WTC11 (cell line): Measurements from ENCODE around the gene INCA1.

Source experiments
- FOXK1 ChIP-seq: sonication (generic); formaldehyde crosslinking; IDR thresholded peaks from 2 replicates; pipeline ENCODE4 v1.8.0; 2022; ENCODE audit warnings: mild to moderate bottlenecking, moderate library complexity, missing genetic modification reagents
- IRF2 ChIP-seq: sonication (generic); formaldehyde crosslinking; IDR thresholded peaks from 2 replicates; pipeline ENCODE4 v1.8.0; 2022; ENCODE audit warnings: low read depth, missing genetic modification reagents, borderline replicate concordance
- NFE2L1 ChIP-seq: sonication (generic); formaldehyde crosslinking; IDR thresholded peaks from 2 replicates; pipeline ENCODE4 v1.8.1; 2023; ENCODE audit warnings: missing genetic modification reagents
- NFYB ChIP-seq: sonication (generic); formaldehyde crosslinking; conservative IDR thresholded peaks from 2 replicates; pipeline ENCODE4 v1.8.0; 2022; ENCODE audit warnings: low read depth, missing genetic modification reagents
- ZNF121 ChIP-seq: sonication (generic); formaldehyde crosslinking; IDR thresholded peaks from 2 replicates; pipeline ENCODE4 v1.8.0; 2023; ENCODE audit warnings: missing genetic modification reagents
- TF ChIP-seq, protein P1 (sequence below): sonication (generic); formaldehyde crosslinking; IDR thresholded peaks from 2 replicates; pipeline ENCODE4 v1.8.0; 2022; ENCODE audit warnings: mild to moderate bottlenecking, missing genetic modification reagents
- TF ChIP-seq, protein P2 (sequence below): fragments of 200-600 bp; IDR thresholded peaks from 2 replicates; pipeline ENCODE4 v1.8.0; 2022; ENCODE audit warnings: antibody characterized with exemption
- TF ChIP-seq, protein P3 (sequence below): sonication (generic); formaldehyde crosslinking; IDR thresholded peaks from 2 replicates; pipeline ENCODE4 v1.8.0; 2022; ENCODE audit warnings: mild to moderate bottlenecking, missing genetic modification reagents
- TF ChIP-seq, protein P4 (sequence below): sonication (generic); formaldehyde crosslinking; IDR thresholded peaks from 2 replicates; pipeline ENCODE4 v1.8.1; 2022; ENCODE audit warnings: low read depth, mild to moderate bottlenecking, moderate library complexity, missing genetic modification reagents, borderline replicate concordance
- TF ChIP-seq, protein P5 (sequence below): sonication (generic); formaldehyde crosslinking; IDR thresholded peaks from 2 replicates; pipeline ENCODE4 v1.8.0; 2023; ENCODE audit warnings: missing genetic modification reagents
- TF ChIP-seq, protein P6 (sequence below): fragments of 250-450 bp; sonication (Bioruptor Pico); IDR thresholded peaks from 2 replicates; pipeline ENCODE4 v1.9.0; 2021; ENCODE audit warnings: mild to moderate bottlenecking, borderline replicate concordance

DNA sequence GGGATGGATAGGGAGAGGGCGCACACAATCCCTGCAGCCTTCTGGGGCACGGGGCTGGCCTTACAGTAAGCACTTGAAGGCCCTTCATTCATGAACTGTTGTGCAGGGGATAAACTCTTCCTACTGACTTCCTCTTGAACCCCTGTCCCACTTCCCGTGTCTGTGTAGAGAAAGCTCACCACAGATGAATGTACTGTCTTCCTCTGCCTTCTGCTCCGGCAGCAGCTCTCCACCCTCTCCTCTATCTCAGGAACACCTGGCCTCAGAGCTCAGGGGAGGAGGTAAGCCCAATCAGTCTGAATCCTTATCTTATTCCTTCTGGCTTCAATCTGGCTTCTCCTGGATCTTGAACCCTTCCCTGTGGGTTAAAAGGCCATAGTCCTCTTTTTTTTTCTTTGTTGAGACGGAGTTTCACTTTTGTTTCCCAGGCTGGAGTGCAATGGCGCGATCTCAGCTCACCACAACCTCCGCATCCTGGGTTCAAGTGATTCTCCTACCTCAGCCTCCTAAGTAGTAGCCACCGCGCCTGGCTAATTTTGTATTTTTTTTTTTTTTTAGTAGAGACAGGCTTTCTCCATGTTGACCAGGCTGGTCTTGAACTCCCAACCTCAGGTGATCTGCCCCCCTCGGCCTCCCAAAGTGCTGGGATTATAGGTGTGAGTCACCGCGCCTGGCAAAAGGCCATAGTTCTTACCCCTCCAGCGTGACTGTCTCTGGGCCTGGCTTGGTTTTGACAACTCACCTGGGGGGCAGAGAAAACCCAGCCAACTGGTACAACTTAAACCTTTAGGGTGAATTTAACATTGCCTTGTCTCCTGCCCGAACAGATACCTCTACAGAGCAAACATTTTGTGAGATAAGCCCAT is 45.1 kb upstream of the INCA1 start:
- TF ChIP-seq, protein P1, sequence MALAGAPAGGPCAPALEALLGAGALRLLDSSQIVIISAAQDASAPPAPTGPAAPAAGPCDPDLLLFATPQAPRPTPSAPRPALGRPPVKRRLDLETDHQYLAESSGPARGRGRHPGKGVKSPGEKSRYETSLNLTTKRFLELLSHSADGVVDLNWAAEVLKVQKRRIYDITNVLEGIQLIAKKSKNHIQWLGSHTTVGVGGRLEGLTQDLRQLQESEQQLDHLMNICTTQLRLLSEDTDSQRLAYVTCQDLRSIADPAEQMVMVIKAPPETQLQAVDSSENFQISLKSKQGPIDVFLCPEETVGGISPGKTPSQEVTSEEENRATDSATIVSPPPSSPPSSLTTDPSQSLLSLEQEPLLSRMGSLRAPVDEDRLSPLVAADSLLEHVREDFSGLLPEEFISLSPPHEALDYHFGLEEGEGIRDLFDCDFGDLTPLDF (CRISPR knock-in tag) = no peak
- TF ChIP-seq, protein P2, sequence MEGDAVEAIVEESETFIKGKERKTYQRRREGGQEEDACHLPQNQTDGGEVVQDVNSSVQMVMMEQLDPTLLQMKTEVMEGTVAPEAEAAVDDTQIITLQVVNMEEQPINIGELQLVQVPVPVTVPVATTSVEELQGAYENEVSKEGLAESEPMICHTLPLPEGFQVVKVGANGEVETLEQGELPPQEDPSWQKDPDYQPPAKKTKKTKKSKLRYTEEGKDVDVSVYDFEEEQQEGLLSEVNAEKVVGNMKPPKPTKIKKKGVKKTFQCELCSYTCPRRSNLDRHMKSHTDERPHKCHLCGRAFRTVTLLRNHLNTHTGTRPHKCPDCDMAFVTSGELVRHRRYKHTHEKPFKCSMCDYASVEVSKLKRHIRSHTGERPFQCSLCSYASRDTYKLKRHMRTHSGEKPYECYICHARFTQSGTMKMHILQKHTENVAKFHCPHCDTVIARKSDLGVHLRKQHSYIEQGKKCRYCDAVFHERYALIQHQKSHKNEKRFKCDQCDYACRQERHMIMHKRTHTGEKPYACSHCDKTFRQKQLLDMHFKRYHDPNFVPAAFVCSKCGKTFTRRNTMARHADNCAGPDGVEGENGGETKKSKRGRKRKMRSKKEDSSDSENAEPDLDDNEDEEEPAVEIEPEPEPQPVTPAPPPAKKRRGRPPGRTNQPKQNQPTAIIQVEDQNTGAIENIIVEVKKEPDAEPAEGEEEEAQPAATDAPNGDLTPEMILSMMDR = no peak
- TF ChIP-seq ZNF121 (no peak), NFE2L1 (CRISPR knock-in tag) (no peak), NFYB (CRISPR knock-in tag) (no peak), IRF2 (no peak), FOXK1 (CRISPR knock-in tag) (no peak)
- TF ChIP-seq, protein P3, sequence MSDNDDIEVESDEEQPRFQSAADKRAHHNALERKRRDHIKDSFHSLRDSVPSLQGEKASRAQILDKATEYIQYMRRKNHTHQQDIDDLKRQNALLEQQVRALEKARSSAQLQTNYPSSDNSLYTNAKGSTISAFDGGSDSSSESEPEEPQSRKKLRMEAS = no peak
- TF ChIP-seq, protein P4, sequence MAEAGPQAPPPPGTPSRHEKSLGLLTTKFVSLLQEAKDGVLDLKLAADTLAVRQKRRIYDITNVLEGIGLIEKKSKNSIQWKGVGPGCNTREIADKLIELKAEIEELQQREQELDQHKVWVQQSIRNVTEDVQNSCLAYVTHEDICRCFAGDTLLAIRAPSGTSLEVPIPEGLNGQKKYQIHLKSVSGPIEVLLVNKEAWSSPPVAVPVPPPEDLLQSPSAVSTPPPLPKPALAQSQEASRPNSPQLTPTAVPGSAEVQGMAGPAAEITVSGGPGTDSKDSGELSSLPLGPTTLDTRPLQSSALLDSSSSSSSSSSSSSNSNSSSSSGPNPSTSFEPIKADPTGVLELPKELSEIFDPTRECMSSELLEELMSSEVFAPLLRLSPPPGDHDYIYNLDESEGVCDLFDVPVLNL = no peak
- TF ChIP-seq, protein P5, sequence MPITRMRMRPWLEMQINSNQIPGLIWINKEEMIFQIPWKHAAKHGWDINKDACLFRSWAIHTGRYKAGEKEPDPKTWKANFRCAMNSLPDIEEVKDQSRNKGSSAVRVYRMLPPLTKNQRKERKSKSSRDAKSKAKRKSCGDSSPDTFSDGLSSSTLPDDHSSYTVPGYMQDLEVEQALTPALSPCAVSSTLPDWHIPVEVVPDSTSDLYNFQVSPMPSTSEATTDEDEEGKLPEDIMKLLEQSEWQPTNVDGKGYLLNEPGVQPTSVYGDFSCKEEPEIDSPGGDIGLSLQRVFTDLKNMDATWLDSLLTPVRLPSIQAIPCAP = no peak
- TF ChIP-seq, protein P6, sequence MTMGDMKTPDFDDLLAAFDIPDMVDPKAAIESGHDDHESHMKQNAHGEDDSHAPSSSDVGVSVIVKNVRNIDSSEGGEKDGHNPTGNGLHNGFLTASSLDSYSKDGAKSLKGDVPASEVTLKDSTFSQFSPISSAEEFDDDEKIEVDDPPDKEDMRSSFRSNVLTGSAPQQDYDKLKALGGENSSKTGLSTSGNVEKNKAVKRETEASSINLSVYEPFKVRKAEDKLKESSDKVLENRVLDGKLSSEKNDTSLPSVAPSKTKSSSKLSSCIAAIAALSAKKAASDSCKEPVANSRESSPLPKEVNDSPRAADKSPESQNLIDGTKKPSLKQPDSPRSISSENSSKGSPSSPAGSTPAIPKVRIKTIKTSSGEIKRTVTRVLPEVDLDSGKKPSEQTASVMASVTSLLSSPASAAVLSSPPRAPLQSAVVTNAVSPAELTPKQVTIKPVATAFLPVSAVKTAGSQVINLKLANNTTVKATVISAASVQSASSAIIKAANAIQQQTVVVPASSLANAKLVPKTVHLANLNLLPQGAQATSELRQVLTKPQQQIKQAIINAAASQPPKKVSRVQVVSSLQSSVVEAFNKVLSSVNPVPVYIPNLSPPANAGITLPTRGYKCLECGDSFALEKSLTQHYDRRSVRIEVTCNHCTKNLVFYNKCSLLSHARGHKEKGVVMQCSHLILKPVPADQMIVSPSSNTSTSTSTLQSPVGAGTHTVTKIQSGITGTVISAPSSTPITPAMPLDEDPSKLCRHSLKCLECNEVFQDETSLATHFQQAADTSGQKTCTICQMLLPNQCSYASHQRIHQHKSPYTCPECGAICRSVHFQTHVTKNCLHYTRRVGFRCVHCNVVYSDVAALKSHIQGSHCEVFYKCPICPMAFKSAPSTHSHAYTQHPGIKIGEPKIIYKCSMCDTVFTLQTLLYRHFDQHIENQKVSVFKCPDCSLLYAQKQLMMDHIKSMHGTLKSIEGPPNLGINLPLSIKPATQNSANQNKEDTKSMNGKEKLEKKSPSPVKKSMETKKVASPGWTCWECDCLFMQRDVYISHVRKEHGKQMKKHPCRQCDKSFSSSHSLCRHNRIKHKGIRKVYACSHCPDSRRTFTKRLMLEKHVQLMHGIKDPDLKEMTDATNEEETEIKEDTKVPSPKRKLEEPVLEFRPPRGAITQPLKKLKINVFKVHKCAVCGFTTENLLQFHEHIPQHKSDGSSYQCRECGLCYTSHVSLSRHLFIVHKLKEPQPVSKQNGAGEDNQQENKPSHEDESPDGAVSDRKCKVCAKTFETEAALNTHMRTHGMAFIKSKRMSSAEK (CRISPR knock-in tag) = no peak
